Choroid plexus epithelial cell (primary cell): ENCODE measurements around the gene HPN.

Experiments
- DNase-seq: peaks from one replicate; pipeline ENCODE4 v3.0.0-alpha.2; 2010; ENCODE audit warnings: low read depth
- H3K4me3 ChIP-seq: 2 replicates; pipeline ENCODE4 v1.5.1; 2011; ENCODE audit warnings: low read depth, mild to moderate bottlenecking, control low read depth, low read length, moderate library complexity
- CTCF ChIP-seq: conservative IDR thresholded peaks from 2 replicates; pipeline ENCODE4 v1.5.1; 2011; ENCODE audit warnings: low read depth, mild to moderate bottlenecking, control low read depth, inconsistent platforms, low read length, moderate library complexity

HPN gene

GRCh38 chr19:35055715-35056179, 14.2 kb downstream of the HPN start:
- TF ChIP-seq CTCF, result peak; percentile 33
- DNase-seq, result no peak
- no peak overlapping the region for H3K4me3 ChIP-seq

- TF ChIP-seq CTCF, result no peak
- H3K4me3 ChIP-seq, result no peak overlapping the region
- no peak for DNase-seq
Measured at GRCh38 chr19:35056513-35057063, 15.1 kb downstream of the HPN start.

- no peak for TF ChIP-seq CTCF
- DNase-seq, result no peak
- H3K4me3 ChIP-seq, result no peak overlapping the region
Measured at GRCh38 chr19:35058370-35058769, 16.8 kb downstream of the HPN start.

- no peak for TF ChIP-seq CTCF
- no peak overlapping the region for H3K4me3 ChIP-seq
- DNase-seq, result no peak
Measured at GRCh38 chr19:35059006-35059798, 17.7 kb downstream of the HPN start.

- DNase-seq, result no peak
- TF ChIP-seq CTCF, result no peak
Measured at GRCh38 chr19:35059799-35060091, 18.2 kb downstream of the HPN start.

GRCh38 chr19:35060160-35060855, 18.8 kb downstream of the HPN start:
- DNase-seq, result no peak
- H3K4me3 ChIP-seq, result no peak overlapping the region
- TF ChIP-seq CTCF, result no peak

More at GRCh38 chr19:35059799-35060091, 18.2 kb downstream of the HPN start:
- H3K4me3 ChIP-seq, result no peak overlapping the region
